SK-N-SH treated with all-trans-retinoic acid at 6 μM for 48 hours (cell line): ENCODE results near the gene WNK1.

ENCODE experiments used
- BACH2 ChIP-seq: fragments of 250-450 bp; sonication (Bioruptor Pico); IDR thresholded peaks from 2 replicates; pipeline ENCODE4 v1.9.0; 2021; ENCODE audit warnings: mild to moderate bottlenecking, borderline replicate concordance
- GLIS3 ChIP-seq: fragments of 250-450 bp; sonication (Bioruptor Pico); IDR thresholded peaks from 2 replicates; pipeline ENCODE4 v1.5.0; 2020; ENCODE audit warnings: mild to moderate bottlenecking, moderate library complexity
- ISL1 ChIP-seq: fragments of 250-450 bp; sonication (Bioruptor Pico); IDR thresholded peaks from 2 replicates; pipeline ENCODE4 v2.1.2; 2022; ENCODE audit warnings: mild to moderate bottlenecking, moderate library complexity
- PATZ1 ChIP-seq: fragments of 250-450 bp; sonication (Bioruptor Pico); IDR thresholded peaks from 2 replicates; pipeline ENCODE4 v1.8.0; 2020; ENCODE audit warnings: mild to moderate bottlenecking, moderate library complexity, borderline replicate concordance
- POU6F1 ChIP-seq: fragments of 250-450 bp; sonication (Bioruptor Pico); IDR thresholded peaks from 2 replicates; pipeline ENCODE4 v1.8.0; 2021; ENCODE audit warnings: low read depth, mild to moderate bottlenecking, moderate library complexity, borderline replicate concordance
- RARB ChIP-seq: fragments of 250-450 bp; sonication (Bioruptor Pico); IDR thresholded peaks from 2 replicates; pipeline ENCODE4 v1.8.0; 2021; ENCODE audit warnings: mild to moderate bottlenecking, moderate library complexity
- ZC3H10 ChIP-seq: fragments of 250-450 bp; sonication (Bioruptor Pico); IDR thresholded peaks from 2 replicates; pipeline ENCODE4 v1.5.1; 2021; ENCODE audit warnings: mild to moderate bottlenecking, moderate library complexity
- ZFP30 ChIP-seq: fragments of 450-650 bp; formaldehyde crosslinking; IDR thresholded peaks from 2 replicates; pipeline ENCODE4 v1.5.0; 2022; ENCODE audit warnings: mild to moderate bottlenecking, moderate library complexity
- TF ChIP-seq, protein P1 (sequence below): fragments of 250-450 bp; sonication (Bioruptor Pico); IDR thresholded peaks from 2 replicates; pipeline ENCODE4 v1.5.1; 2020; ENCODE audit warnings: low read depth, mild to moderate bottlenecking, moderate library complexity

GRCh38 chr12:916240-916639 lies 163.9 kb downstream of the WNK1 start:
- no peak for TF ChIP-seq PATZ1
- no peak for TF ChIP-seq RARB (CRISPR knock-in tag)
- no peak for TF ChIP-seq BACH2 (CRISPR knock-in tag)
- no peak for TF ChIP-seq ZFP30
- TF ChIP-seq GLIS3 (CRISPR knock-in tag), result no peak
- TF ChIP-seq, protein P1, sequence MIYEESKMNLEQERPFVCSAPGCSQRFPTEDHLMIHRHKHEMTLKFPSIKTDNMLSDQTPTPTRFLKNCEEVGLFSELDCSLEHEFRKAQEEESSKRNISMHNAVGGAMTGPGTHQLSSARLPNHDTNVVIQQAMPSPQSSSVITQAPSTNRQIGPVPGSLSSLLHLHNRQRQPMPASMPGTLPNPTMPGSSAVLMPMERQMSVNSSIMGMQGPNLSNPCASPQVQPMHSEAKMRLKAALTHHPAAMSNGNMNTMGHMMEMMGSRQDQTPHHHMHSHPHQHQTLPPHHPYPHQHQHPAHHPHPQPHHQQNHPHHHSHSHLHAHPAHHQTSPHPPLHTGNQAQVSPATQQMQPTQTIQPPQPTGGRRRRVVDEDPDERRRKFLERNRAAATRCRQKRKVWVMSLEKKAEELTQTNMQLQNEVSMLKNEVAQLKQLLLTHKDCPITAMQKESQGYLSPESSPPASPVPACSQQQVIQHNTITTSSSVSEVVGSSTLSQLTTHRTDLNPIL (CRISPR knock-in tag), result no peak
- TF ChIP-seq ISL1 (CRISPR knock-in tag), result no peak
- no peak for TF ChIP-seq ZC3H10 (CRISPR knock-in tag)
- no peak for TF ChIP-seq POU6F1
